CD4-positive, alpha-beta T cell treated with Interleukin-4 for 4 hours (primary cell): ENCODE measurements around the gene SPATA18.
"Not testable (repeated sequence)": the region's sequence is repeated elsewhere in the genome, so short reads cannot be mapped to it uniquely, and the experiment has no call there.

Experiments
- DNase-seq: peaks from one replicate; pipeline ENCODE4 v3.0.0-alpha.2; 2020

The SPATA18 gene

DNA sequence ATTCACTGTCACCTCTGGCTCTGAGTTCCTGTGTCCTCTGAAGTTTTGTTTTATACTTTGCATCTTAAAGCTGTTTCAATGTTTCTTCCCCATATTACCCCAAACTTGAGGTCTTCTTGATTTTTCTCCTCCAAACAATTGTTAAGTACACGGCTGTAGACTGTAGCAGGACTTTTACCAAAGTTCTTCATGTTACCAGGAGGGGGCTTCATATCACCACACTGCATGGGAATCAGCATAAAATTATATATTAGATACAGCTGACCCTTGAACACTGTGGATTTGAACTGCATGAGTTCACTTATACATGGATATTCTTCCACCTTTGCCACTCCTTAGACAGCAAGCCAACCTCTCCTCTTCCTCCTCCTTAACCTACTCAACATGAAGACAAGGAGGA is 56.6 kb downstream of the SPATA18 start:
- DNase-seq, result no peak

DNA sequence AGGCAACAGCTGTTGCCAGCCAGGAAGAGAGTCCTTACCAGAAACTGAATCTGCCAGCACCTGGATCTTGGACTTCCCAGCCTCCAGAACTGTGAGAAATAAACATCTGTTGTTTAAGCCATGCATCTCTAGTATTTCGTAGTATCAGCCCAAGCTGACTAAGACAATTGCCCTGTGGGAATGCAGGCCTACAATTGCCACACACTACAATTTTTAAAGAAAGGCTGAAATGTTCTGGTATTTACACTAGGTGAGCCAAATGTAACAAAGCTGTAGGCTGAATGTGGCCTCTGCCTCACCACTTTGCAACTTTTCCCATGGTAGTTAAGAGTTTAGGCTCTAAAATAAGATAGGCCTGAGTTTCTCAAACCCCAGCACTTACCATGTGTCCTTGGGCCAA is 59.1 kb downstream of the SPATA18 start:
- DNase-seq, result no peak

DNA sequence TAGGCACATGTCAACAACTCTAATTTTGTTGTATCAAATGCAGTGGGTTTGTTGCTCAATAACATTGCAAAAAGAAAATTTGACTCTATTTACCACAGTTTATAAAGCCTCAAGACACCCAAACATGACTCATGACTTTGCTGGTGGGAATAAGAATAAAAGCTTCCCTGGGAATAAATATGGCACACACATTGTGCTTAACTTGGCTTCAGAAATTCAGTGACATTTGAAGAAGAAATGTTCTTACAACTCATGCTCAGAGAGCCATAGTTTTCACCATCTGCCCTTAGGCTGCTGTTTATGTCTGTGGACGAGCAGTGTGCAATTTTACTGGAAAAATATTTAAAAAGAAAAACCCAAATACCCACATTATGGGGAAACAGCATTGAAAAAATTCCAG is 60.9 kb downstream of the SPATA18 start:
- DNase-seq, result no peak

DNA sequence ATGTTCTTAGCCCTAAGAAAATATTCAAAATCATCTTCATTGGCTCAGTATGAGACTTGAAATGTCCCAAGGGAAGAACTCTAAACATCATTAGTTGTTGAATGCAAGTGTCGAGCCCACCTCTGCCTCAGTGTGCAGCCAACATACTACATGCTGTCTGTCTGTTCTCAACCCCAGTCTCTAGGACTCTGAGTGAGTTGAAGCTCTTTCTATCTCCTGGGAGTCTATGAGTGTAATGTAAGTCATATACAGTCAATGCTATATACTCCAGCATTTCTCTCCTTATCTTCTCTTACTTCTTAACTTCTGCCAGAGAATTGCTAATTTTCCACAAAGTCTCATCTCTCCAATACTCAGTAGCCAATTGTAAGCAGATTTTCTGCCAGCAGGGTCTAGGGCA is 61.3 kb downstream of the SPATA18 start:
- no peak for DNase-seq

DNA sequence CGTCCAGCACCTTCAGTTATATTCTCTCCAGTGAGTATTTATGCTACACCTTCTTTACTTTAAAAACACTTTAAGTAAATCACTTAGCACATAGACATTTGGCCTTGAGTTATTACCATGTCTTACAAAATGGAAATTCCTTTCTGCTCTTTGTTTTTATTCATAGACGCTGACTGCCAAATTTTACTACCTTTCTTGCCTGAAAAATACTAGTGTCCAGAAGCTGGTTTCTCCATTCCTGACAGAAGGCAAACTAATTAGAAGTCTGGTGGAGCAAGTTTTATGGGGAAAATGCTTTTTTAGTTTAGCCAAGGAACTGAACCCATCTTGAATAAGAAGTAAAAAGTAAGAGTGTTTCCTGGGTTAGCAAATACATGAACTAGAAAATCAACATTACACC is 65.5 kb downstream of the SPATA18 start:
- DNase-seq, result no peak

DNA sequence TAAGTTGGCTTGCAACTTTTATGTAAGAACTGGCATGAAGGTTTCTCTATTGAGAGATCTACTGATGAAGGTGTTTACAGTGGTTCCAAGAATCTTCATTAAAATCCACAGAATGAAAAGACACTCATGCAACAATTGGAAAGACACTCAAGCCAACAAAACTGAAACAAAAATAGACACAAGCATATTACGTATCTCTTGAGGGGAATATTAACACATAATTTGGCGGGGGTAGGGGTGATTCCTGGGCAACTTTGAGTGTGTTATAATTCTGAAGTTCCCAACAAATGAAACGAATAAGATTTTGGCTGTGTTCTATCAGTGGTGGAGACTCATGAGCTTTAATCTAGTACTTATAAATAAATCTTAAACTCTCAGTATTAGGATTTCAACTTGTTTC is 75.1 kb downstream of the SPATA18 start:
- DNase-seq, result no peak

DNA sequence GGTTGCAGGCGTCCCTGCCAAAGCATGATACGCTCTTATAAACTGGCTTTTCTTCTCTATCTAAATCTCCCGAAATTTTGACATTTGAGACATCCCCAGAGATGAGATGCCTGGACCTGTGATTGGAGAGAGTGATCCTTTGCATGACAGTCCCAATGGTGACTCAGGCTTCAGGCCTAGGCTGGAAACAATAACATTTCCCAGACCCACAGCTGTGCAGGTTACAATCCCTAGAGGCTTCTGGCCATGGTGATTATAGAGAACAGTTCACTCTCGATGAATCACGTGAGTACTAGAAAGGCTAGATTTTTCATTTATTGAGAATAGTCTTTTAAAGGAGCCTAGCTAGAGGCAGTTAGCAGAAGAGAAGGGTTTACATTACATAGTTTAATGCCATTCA is 75.9 kb downstream of the SPATA18 start:
- no peak for DNase-seq

DNA sequence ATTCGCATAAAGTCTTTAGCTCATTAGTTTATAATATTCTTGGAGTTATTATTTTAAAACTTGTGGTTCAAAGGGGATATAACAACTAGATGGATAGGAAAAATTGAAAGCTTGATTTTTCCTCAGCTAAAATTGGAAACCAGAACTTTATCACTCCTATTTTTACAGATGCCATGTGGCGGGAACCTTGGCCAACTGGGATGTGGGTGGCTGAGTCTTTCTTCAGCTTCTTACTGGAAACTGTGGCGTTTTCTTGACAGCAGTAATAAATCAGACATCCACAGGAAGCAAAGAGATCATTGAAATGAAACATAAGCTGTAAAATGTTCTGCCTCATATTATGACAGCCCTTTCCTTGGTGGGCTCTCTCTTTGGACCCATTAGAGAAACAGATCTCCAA is 84.1 kb downstream of the SPATA18 start:
- DNase-seq, result no peak

DNA sequence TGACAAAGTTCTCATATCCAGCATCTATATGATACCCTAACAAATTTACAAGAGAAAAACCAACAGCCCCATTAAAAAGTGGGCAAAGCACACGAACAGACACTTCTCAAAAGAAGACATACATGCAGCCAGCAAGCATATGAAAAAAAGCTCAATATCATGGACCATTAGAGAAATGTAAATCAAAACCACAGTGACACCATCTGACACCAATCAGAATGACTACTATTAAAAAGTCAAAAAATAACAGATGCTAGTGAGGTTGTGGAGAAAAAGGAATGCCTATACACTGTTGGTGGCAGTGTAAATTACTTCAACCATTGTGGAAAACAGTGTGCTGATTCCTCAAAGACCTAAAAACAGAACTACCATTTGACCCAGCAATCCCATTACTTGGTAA is 86.0 kb downstream of the SPATA18 start:
- DNase-seq, result not testable (repeated sequence)

DNA sequence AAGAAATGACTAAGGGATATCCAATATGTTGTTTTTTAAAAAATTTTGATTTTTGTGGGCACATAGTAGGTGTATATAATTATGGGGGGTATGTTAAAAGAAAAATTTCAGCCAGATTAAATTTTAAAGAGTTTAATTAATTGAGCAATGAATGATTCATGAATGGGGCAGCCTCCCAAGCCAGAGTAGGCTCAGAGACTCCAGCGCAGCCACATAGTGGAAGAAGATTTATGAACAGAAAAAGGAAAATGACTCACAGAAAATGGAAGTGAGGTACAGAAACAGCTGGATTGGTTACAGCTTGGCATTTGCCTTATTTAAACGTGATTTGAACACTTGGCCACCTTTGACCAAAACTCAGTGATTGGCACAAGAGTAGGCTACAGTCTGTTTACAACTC is 91.7 kb downstream of the SPATA18 start:
- DNase-seq, result no peak

DNA sequence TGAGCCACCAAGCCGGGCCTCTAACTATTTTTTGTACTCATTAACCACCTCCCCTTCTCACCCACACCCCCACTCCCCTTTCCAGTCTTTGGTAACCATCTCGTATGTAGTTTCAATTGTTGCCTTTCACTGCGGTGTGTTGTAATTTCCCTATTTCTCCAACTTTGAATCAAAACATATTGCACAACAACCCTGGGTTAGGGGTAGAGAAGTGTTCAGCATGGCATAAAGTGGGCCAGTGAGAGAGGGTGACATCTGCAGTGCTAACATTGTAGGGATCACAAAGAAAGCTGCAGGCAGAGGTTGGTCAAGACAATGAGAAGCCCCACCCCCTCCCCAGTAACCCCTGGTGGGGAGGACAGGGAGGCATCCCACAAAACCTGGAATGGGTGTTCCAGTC is 92.7 kb downstream of the SPATA18 start:
- DNase-seq, result no peak

DNA sequence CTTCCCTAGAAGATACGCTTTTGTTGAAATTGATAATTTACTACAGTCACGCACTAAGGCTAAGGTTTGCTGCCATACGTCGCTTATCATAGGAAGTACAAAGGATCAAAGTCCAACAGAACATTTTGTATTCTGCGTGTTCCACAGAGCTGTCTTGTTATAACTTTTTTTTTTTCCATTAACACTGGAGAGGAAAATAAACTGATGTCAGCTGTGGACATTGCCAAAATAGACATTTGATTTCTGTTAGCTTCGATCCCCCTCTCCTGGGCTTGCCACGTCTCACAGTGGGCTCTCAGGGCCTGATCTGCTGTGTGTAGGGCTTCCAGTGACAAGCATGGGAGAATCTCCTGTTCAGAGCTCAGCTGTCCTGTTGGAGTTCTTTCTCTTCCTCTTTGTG is 93.3 kb downstream of the SPATA18 start:
- no peak for DNase-seq
